Mononuclear cell (primary cell): ENCODE data around the gene PDLIM3. TPM values are rescaled to one million over a fixed set of nuclear protein-coding genes. Genes with fewer than 3 reads are reported as not detected.

ENCODE experiments used
- H3K27me3 ChIP-seq: 2 replicates; pipeline ENCODE4 v1.6.0; 2011; ENCODE audit warnings: low read length, control low read depth; ENCODE audit not compliant: insufficient read depth
- H3K4me1 ChIP-seq: 2 replicates; pipeline ENCODE4 v1.5.1; 2011; ENCODE audit warnings: mild to moderate bottlenecking, low read length, control low read depth; ENCODE audit not compliant: insufficient read depth
- H3K4me3 ChIP-seq: 2 replicates; pipeline ENCODE4 v1.5.1; 2011; ENCODE audit warnings: mild to moderate bottlenecking, low read length, moderate library complexity
- H3K9me3 ChIP-seq: 2 replicates; pipeline ENCODE4 v1.5.1; 2011; ENCODE audit warnings: low read depth, mild to moderate bottlenecking, control low read depth, low read length
- total RNA-seq: library from RNA; depleted of rRNA; stranded (reverse); fragments of >200 nt; gene quantifications from one replicate; pipeline ENCODE4 v1.2.3, GENCODE V29; 2012

Gene PDLIM3
- total RNA-seq, 1 donor, result 0.10 TPM

DNA sequence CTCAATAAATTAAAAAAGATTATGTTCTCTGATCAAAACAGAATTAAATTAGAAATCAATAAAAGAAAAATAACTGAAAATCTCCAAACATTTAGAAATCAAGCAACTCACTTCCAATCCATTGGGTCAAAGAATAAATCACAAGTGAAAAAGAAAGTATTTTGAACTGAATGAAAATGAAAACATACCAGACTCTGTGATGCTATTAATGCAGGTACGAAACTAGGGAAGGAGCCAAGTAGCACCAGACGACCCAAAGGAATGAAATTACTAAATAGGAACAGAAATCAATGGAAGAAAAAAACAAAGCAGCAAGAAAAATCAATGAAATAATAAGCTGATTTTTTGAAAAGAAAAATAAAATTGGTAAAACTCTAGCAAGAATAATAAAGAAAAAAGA lies 79.2 kb downstream of the PDLIM3 start:
- H3K4me3 ChIP-seq, result no peak overlapping the region
- H3K4me1 ChIP-seq, result no peaks in the 10 kb centered on the region
- H3K27me3 ChIP-seq, result peaks cover 39% of the 10 kb centered on the region
- no peaks in the 10 kb centered on the region for H3K9me3 ChIP-seq

Other genes with a start within 250 kb of the PDLIM3 start
- gene LRP2BP, start 139.6 kb downstream of the PDLIM3 start, total RNA-seq, result 4.5 TPM
- gene ANKRD37, start 138.7 kb downstream of the PDLIM3 start, total RNA-seq, result 16.2 TPM
- gene UFSP2, start 109.5 kb downstream of the PDLIM3 start, total RNA-seq, result 14.6 TPM
- not detected for gene CCDC110, start 63.8 kb downstream of the PDLIM3 start, total RNA-seq